GM19395 (cell line): ENCODE results near the gene ITPKC.

Source experiments
- ATAC-seq: cut with Tn5 transposase; IDR thresholded peaks from one replicate; pipeline ENCODE4 v1.9.1; 2021; ENCODE audit warnings: mild to moderate bottlenecking, moderate library complexity; ENCODE audit not compliant: unreplicated experiment

Gene ITPKC

DNA sequence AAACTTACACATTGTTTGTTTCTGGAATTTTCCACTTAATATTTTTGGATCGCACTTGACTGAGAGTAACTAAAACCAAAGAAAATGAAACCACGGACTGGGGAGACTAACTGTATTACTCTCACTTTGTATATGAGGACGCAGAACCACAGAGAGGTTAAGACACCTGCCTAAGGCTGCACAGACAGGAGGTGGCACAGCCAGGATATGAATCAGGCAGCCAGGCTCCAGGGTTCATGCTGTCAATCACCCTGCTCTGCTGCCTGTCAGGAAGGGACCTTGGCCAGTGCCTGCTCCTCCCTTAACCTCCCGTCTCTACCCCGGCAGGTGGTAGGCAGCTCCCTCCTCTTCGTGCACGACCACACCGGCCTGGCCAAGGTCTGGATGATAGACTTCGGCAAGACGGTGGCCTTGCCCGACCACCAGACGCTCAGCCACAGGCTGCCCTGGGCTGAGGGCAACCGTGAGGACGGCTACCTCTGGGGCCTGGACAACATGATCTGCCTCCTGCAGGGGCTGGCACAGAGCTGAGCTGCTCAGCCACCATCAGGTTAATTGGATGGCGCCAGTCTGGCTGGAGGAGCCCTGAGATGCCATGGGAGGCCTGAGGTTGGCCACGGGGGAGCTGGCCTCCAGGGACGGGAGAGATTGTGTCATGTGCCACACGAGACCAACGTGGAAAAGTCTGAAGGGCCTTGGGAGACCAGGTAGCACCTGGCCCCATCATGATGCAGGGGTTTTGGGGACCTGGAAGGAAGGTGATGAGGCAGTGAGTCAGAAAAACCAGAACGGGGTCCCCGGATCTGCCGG is 22.3 kb downstream of the ITPKC start:
- ATAC-seq: no peak

DNA sequence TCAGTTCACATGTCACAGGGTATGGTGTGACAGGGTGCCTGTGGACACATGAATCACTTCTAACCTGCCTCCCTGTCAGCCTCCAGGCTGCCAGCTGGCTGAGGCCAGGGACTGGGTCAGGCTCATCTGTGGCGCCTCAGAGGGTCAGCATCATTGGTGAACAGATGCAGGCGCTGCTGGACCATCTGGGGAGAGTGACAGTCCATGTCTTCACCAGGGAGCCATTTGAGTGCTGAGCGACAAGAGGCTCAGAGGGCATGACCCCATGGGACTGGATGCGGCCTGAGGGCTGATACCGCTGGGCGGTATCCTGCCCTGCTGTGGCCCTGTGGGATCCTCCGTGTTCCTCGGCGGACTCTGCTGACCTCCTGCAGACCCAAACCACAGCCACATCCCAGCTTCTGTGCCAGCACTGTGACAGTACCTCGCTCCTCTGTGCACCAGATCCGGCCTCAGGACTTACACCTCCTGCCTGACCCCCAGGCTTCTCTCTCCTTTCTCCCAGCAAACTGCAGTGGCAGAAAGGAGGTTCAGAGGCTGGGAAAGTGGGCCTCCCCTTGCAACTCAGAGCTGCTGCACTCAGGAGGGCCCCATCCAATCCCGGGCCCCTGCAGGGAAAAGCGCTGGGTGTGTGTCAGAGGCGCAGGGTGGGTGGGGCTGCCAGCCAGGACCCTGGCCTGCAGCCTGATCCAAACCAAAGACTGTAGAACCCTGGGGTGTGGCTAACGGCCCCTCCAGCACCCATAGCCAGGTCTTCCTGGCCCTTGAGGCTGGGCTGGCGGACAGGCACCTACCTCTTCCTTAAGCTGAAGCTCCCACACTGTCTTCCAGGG is 23.2 kb downstream of the ITPKC start:
- ATAC-seq: no peak

DNA sequence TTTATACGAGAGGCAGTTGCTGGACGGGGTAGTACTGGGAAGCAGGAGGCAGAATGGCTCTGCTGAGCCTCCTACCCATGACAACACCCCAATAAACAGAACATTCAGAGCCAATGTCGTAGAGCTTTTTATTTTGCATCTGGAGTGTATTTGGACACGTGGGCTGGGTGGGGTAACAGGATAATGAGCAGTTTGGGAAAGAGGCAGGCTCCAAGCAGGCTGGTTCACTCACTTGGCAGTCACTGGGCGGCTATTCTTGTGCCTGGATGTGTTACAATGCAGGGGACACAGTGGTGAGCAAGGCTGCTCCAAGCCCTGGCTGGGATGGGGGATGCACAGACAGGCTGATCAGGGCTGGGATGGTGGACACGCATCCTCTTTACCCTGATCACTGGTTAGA is 23.8 kb downstream of the ITPKC start:
- no peak for ATAC-seq

DNA sequence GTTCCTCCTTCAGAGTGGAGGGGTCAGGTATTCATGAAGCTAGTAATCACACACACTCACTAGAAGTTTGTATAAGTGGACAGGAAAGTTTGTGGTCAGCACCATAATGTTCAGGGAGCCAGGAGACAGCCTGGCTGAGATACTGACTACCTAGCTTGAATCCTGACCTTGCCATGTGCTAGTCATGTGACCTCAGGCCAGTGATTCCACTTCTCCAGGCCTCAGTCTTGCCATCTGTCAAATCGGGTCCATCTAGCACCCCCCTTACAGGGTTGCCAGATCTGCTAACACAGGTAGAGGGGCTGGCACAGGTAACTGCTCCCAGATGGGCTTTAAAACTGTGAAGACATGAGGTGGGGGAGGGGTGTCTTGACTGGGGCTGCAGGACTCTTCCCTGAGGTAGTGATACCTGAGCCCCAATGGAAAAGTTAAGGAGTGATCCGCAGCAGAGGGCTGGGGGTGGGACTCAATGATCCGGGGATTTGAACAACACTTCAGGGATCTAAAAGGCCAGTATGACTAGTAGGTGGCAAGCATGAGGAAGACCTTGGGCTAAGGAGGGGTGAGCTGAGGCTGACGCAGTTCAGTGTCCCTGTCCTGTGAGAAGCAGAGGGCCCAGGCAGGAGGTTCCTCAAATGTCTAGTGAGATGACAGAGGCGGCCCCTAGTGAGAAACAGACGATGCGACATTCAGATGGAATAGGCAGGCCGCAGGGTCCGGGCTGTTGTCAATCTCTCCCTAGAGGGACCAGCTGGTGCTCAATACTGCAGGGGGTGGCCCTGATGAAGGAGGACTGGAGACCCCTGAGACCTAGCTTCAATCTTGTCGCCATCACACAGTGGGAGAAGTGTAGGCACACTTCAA is 24.8 kb downstream of the ITPKC start:
- ATAC-seq: no peak

DNA sequence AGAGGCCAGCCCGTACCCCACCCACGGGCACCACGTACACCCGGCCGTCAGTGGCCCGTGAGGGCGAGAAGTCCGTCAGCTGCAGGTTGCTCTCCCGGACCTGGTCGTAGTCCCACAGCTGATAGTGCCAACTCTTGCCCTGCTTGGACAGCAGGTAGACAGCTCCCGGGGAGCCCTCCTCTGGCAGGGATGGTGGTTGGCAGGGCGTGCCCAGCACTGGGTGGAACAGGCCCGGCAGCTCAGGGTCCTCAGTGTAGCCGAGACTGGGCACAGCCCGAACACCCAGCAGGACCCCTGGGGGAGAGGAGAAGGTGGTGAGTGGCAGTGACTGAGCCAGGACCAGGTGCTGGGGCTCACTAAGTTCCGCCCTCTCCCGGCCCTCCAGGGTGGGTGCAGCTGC is 25.6 kb downstream of the ITPKC start:
- no peak for ATAC-seq

DNA sequence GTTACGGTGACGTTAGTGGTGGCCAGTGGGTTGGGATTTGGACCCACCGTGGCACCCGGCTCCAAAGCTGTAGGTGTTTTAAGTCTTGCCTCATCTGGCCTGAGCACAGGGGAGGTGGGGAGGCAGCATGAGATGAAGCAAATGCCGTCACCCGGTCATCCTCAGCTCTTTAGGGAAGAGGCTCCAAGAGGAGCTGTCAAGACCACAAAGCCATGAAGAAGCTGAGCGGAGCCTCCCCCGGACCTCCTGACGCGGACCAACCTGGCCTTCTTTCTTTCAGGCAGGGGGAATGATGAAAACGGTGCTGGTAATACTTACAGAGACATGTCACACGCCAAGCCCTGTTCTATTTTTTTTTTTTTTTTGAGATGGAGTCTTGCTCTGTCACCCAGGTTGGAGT is 26.0 kb downstream of the ITPKC start:
- ATAC-seq: no peak

DNA sequence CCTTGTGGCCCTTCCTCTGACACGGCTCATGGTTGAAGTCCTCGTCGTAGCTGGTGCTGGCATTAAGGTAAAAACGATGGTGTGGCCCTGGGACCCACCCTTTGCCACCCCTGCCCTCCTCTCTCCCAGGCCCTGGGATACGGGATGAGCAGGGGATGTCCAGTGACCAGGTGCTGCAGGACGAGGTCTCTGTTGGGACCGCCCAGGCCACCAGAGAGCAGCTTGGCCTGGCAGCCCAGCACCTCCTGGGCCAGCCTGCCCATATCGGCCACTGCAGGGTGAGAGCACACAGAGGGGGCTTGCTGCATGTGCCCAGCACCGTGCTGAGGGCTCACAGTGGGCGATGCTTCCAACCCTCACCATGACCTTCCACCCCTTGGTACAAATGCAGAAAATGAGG is 27.0 kb downstream of the ITPKC start:
- no peak for ATAC-seq

DNA sequence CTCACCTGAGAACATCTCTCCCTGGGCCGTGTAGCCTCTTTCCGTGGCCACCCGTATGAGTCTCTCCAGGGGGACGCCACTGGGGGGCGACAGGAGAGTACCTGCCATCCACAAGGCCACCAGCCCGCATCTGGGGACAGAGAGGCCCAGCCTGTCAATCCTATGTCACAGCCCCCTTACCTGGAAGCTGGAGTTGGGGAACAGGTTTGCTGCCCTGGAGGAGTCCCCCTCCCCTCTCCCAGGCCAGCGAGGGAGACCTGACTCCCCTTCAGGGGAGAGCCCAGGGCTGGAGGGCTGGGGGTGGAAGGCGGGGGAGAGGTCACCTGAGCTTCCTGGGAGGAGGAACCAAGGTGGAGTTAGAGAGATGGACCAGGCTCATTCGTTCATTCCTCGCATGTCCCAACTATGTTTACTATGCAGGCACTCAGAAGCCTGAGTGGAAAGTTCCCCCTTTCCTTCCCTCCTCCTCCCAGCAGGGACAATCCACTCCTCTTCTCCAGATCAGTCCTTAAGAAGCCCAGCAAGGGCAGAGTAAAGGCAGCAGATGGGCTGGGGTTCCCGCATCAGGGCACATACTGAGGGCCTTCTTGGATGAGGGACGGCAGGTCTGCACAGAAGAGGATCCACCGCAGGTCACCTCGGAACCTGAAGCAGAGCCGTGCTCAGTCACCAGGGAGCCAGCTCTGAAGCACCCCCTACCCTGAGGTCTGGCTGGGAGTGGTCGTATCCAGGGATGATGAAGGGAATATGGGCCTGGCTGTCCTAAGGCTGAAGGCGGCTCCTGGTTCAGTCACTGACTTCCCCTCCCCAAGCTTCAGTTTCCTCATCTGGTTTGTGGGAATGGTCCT is 27.9 kb downstream of the ITPKC start:
- ATAC-seq: no peak

DNA sequence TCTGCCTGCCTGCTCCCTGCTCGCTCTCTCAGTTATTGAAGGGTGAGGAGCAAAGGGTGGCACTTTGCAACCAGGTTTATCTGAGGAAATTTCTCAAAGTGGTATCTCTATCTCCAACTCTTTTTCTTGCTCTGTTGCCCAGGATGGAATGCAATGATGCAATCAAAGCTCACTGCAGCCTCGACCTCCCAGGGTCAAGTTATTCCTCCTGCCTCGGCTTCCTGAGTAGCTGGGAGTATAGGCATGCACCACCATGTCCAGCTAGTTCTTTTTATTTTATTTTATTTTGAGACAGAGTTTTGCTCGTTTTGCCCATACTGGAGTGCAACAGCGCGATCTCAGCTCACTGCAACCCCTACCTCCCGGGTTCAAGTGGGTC is 28.5 kb downstream of the ITPKC start:
- ATAC-seq: no peak

DNA sequence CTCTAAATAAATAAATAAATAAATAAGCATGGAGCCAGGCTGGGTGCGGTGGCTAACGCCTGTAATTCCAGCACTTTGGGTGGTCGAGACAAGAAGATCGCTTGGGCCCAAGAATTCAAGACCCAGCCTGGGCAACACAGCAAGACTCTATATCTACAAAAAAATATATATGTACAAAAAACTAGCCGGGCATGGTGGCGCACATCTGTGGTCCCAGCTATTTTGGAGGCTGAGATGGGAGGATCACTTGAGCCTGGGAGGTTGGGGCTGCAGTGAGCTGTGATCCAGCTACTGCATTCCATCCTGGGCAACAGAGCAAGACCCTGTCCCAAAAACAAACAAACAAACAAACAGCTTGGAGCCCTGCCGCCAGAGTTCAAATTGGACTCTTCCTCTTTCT is 30.6 kb downstream of the ITPKC start:
- no peak for ATAC-seq

DNA sequence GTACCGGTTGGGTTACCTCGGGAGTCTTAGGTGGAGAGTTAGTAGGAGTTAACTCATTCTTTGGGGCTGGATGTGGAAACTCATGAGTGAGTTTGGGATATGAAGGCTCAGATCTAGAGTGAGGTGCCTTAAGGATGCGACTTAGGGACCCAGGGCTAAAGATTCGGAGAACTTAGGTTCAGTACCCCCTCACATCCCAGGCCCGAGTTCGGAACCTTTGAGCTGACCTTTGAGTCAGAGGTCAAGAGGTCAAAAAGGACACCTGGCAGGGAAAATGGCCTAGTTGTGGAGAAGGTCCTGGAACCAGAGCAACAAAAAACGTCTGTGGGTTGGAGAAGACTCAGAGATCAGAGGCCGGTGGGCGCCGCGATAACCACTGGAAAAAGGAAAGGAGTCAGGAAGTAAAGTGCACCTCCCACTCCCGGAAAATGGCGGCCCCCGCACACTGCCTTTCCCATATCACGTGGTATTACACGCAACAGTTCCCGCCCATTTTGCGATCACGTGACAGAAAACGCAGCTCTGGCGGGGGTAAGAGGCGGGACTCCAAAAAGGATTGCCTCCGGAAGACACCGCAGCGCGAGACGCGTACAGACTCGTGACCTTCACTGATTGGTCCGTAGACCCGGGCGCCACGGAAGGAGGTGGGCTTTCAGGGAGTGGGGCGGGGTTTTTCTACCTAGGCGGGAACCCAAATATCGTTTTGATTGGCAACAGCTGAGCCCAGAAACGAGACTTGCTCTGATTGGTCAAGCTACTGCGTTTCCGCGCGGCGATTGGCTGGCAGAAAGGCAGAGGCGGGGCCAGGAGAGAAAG is 33.4 kb downstream of the ITPKC start, which contains the start of gene ACTMAP:
ACTMAP (minus strand) TSS at position 420 of the 816 bp plus-strand sequence. CDS start 674 bp downstream, outside the sequence.
- ATAC-seq: peak; percentile 84

DNA sequence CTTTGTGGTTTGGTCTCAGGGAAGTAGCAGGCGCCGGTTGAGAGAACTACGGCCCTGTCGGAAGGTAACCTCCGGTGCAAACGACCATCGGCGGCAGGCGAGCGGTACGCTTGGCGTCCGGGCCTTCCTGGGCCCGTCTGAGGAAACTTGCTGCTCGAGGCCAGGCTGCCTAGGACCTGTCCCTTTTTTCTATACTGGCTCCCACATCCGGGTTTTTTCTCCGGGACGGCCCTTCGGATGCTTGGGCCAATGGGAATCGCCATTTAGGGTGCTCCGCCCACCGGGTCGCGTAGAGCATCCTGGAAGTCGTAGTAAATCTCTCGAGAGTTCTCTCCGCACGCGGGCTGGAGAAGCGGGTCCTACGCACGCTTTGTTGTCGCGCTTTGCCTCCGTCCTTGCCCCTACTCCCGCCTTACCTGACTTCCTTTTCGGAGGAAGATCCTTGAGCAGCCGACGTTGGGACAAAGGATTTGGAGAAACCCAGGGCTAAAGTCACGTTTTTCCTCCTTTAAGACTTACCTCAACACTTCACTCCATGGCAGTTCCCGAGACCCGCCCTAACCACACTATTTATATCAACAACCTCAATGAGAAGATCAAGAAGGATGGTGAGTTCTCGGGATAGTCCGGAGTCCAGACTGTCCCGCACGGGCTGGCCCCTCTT is 34.1 kb downstream of the ITPKC start, which contains the start of gene SNRPA:
SNRPA (plus strand) TSS at position 330 of the 664 bp plus-strand sequence; CDS start at position 536, 206 bp downstream.
- peak; percentile 62 for ATAC-seq

DNA sequence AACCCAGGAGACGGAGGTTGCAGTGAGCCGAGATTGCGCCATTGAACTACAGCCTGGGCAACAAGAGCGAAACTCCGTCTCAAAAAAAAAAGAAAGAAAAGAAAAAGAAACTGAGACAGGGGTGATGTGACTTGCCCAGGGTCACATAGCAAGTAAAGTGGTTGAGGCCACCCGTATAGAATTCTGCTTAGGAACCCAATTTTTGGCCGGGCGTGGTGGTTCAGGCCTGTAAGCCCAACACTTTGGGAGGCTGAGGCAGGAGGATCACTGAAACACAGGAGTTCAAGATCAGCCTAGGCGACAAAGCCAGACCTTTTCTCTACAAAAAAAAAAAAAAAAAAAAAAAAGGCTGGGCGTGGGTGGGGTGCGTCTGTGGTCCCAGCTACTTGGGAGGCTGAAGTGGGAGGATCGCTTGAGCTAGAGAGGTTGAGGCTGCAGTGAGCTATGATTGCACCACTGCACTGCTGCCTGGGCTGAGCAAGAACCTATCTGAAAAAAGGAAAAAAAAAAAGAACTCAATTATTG is 35.4 kb downstream of the ITPKC start:
- no peak for ATAC-seq

DNA sequence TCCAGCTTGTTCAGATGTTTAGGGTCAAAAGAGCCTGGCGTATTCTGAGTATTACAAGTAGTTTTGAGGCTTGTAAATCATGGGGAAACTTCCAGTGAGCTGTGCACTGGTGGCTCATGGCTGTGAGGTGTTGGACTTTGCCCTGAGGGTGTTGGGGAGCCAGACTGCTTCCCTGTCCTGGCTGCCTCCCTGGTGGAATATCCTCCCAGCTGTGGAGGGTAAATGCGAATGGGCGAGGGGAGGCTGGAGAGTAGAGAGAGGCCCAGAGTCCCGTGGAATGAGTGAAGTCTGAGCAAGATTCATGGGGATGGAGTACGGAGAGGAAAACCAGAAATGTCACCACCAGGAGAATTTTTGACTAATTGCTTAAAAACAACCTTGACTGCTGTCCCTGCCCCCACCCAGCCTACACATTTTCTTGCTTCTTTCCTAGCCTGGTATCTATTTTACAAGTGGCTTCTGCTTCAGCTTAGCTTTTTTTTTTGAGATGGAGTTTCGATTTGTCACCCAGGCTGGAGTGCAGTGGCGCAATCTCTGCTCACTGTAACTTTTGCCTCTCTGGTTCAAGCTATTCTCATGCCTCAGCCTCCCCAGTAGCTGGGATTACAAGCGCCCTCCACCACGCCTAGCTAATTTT is 37.8 kb downstream of the ITPKC start:
- ATAC-seq: no peak

DNA sequence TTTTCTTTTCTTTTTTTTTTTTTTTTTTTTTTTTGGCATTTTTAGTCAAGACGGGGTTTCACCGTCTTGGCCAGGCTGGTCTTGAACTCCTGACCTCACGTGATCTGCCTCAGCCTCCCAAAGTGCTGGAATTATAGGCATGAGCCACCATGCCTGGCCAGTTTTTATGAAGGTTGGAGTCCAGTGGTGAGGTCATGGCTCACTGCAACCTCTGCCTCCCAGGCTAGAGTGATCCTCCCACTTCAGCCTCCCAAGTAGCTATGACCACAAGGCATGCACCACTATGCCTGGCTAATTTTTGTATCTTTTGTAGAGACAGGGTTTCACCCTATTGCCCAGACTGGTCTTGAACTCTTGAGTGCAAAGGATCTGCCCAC is 38.3 kb downstream of the ITPKC start:
- no peak for ATAC-seq

DNA sequence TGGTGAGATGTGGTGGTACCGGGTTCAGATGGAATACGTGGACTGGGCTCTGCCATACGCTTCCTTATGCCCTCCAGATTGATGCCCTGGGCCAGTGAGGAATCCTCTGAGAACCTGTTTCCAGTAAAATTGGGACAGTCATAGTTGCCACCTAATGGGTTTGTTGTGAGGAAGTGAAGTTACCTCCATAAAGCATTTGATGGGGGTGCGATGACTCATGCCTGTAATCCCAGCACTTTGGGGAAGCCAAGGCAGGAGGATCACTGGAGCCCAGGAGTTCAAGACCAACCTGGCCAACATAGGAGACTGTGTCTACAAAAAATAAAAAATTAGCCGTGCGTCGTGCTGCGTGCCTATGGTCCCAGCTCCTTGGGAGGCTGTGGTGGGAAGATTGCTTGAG is 38.9 kb downstream of the ITPKC start:
- ATAC-seq: no peak

DNA sequence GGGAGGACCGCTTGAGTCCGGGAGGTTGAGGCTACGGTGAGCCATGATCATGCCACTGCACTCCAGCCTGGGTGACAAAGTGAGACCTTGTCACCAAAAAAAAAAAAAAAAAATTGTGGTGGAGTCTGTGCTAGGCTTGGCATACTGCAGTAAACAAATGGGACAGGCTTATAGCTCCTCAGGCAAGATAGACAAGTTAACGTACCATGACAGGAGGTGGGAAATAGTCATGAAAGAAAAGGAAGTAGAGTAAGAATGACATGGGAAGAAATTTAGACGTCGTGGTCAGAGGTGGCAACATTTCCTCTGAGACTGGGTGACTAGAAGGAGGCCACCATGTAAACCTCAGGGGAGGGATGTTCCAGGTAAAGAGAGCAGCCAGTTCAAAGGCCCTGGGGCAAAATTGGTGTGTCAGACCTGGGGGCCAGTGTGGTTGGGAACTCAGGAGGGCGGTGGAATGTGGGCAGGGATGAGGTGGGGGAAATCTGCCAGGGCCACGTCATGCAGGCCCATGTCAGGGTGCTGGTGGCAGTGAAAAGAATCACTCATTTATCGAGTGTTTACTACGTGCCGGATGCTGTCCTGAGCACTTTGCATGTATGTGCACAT is 39.7 kb downstream of the ITPKC start:
- no peak for ATAC-seq

DNA sequence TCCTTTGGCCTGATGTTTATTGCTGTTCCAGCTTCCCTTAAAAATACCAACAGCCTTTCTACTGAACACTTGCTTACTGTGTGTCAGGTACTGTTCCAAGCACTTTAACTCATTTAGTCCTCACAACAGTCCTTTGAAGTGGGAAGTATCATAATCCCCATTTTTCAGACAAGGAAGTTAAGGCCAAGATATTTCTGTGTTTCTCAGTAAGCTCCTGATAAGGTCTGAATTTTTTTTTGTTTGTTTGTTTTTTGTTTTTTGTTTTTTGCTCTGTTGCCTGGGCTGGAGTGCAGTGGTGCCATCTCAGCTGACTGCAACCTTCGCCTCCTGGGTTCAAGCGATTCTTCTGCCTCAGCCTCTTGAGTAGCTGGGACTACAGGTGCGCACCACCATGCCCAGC is 41.6 kb downstream of the ITPKC start:
- no peak for ATAC-seq
